22Rv1 (cell line): Measurements from ENCODE around the gene COL5A1.

ENCODE experiments used
- H3K27ac ChIP-seq: fragments of 450-650 bp; 2 replicates; pipeline ENCODE4 v1.5.1; 2017
- CTCF ChIP-seq: fragments of 450-650 bp; IDR thresholded peaks from 2 replicates; pipeline ENCODE4 v1.5.1; 2017; ENCODE audit warnings: mild to moderate bottlenecking
- ZFX ChIP-seq: fragments of 450-650 bp; IDR thresholded peaks from 2 replicates; pipeline ENCODE4 v1.6.1; 2017; ENCODE audit warnings: antibody characterized with exemption, borderline replicate concordance

The COL5A1 gene

GRCh38 chr9:134722120-134722701 is 80.6 kb downstream of the COL5A1 start:
- TF ChIP-seq CTCF (no peak), ZFX (no peak)

GRCh38 chr9:134723037-134723436 is 81.4 kb downstream of the COL5A1 start:
- TF ChIP-seq ZFX: no peak
- TF ChIP-seq CTCF: no peak
- no peak overlapping the region for H3K27ac ChIP-seq

More at GRCh38 chr9:134722120-134722701, 80.6 kb downstream of the COL5A1 start:
- no peak overlapping the region for H3K27ac ChIP-seq

GRCh38 chr9:134723491-134724190 is 82.0 kb downstream of the COL5A1 start:
- TF ChIP-seq CTCF (no peak), ZFX (no peak)
- no peak overlapping the region for H3K27ac ChIP-seq

DNA sequence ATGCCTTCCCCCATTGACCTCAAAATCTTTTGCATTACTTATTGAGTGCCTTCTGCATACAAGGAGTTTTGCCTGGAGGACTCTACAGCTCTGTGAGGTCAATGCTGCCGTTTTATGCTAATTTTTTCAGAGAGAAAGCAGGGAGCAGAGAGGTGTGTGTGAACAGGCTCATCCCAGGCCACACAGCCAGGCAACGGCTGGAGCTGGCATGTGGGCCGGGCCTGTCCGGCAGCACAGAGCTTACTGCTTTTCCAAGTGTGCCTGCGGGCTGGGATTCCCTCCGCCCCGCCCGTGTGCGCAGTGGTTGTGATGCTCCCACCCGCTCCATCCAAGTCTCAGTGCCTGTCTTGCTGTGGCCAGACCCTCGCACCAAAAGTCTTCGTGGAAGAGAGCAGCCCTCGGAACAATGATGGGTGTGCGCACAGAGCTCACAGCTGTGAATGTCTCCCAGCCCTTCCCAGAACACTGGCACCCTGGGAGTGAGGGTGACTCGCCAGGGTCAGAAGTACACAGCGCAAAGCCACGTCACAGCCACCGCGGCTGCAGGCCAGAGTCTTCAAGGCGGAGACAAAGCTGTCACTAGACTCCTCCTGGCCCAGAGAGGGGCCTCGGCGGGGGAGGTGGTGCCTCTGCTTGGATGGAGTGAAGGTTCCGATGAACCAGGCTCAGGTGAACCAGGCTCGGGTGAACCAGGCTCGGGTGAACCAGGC is 82.8 kb downstream of the COL5A1 start:
- H3K27ac ChIP-seq: no peak overlapping the region
- TF ChIP-seq ZFX (no peak), CTCF (no peak)

GRCh38 chr9:134724912-134725604 is 83.5 kb downstream of the COL5A1 start:
- no peak for TF ChIP-seq ZFX
- TF ChIP-seq CTCF: no peak

GRCh38 chr9:134725605-134725940 is 84.0 kb downstream of the COL5A1 start:
- TF ChIP-seq ZFX (no peak), CTCF (no peak)
- no peak overlapping the region for H3K27ac ChIP-seq

More at GRCh38 chr9:134724912-134725604, 83.5 kb downstream of the COL5A1 start:
- no peak overlapping the region for H3K27ac ChIP-seq
